Peyer's patch (tissue), 4 donors: Measurements from ENCODE around the gene RABAC1.

ENCODE experiments used
- CTCF ChIP-seq, 6 experiments: fragments of 450-650 bp in 4 of 6; fragments of 200-600 bp in 2 of 6; sonication (generic) in 1 of 6; IDR thresholded peaks; one replicate each; pipeline ENCODE4 v1.5.1; 2017 to 2019; ENCODE audit warnings: antibody characterized with exemption in 6 of 6, mild to moderate bottlenecking in 3 of 6, moderate library complexity in 1 of 6
- POLR2A ChIP-seq, 2 donors: fragments of 450-650 bp; IDR thresholded peaks; one replicate each; pipeline ENCODE4 v1.5.1; 2017; ENCODE audit warnings: antibody characterized with exemption in 2 of 2, mild to moderate bottlenecking in 2 of 2, moderate library complexity in 2 of 2

DNA sequence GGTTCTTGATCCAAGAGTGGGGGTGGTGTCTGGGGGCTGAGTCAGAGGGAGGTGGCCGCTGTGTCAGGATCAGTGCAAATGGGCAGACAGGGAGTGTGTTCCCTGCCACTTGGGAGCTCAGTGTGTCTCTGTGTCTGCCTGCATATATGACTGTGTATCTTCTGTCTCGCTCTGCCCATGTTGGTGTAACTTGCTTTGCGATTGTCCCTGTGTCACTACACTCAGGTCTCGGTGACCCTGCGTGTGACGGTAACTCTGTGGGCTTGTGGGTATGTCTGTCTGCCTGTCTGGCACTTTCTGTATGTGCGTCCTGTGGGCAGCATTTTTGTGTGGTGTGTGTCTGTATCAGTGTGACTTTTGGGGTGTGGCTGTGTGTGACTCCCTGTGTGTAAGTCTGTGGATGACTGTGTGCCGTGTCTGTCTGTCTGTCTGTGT is 22.7 kb downstream of the RABAC1 start:
- TF ChIP-seq CTCF (IDR thresholded peaks at IDR 0.05): no peak
- no peak for TF ChIP-seq POLR2A (IDR thresholded peaks at IDR 0.05)
